ENCODE measurements around the gene PRKG1. TPM values are rescaled to one million over a fixed set of nuclear protein-coding genes. Genes with fewer than 3 reads are reported as not detected.

The PRKG1 gene
- total and polyA plus RNA-seq, 2 donors (not counting 1 experiment from before 2014, with no cell fraction given), result 45.8 to 71.8 TPM

DNA sequence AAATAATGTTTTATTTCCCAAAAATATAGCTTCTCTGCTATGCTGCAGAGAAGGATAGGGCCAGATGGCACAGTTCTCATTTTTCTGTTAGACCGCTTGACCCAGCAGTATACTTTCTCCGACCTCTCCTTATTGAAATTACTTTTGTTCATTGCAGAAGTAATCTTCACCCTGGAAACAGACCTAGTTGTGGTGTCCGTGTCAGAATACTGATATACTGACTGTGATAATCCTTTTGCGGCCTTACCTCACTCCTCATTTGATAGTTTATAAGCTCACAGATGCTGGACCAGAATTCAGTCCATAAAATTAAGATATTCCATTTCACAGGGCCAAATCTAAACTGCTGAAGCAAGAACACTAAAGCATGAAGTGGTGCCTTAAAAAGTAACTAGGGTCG lies 979.2 kb downstream of the PRKG1 start:
- H3K9ac ChIP-seq (ENCODE audit: insufficient read depth, low read length), result no peak overlapping the region
- no peak overlapping the region for H3K4me2 ChIP-seq (ENCODE audit: extremely low read depth, insufficient read depth, low read length)
- no peaks in the 10 kb centered on the region for H3K79me2 ChIP-seq (ENCODE audit: control insufficient read depth, insufficient read depth, low read length)
- H3K27me3 ChIP-seq (ENCODE audit: control insufficient read depth, insufficient read depth, low read length), result no peaks in the 10 kb centered on the region
- TF ChIP-seq, protein P1, sequence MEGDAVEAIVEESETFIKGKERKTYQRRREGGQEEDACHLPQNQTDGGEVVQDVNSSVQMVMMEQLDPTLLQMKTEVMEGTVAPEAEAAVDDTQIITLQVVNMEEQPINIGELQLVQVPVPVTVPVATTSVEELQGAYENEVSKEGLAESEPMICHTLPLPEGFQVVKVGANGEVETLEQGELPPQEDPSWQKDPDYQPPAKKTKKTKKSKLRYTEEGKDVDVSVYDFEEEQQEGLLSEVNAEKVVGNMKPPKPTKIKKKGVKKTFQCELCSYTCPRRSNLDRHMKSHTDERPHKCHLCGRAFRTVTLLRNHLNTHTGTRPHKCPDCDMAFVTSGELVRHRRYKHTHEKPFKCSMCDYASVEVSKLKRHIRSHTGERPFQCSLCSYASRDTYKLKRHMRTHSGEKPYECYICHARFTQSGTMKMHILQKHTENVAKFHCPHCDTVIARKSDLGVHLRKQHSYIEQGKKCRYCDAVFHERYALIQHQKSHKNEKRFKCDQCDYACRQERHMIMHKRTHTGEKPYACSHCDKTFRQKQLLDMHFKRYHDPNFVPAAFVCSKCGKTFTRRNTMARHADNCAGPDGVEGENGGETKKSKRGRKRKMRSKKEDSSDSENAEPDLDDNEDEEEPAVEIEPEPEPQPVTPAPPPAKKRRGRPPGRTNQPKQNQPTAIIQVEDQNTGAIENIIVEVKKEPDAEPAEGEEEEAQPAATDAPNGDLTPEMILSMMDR (conservative IDR thresholded peaks at IDR 0.05 in 1 of 2, IDR thresholded peaks at IDR 0.05 in 1 of 2; ENCODE audit: low read depth in 1 of 2, low read length in 2 of 2), result no peak
- TF ChIP-seq EZH2 (IDR thresholded peaks at IDR 0.05; ENCODE audit: low read length, missing control alignments), result no peak
- DNase-seq (ENCODE audit: low read depth in 2 of 2), result no peak
- H3K36me3 ChIP-seq (ENCODE audit: control insufficient read depth, insufficient read depth, low read length), result no peaks in the 10 kb centered on the region
- H3K4me3 ChIP-seq (replicated peaks in 1 of 4; ENCODE audit: control extremely low read depth in 1 of 4, insufficient read depth in 1 of 4, low read depth in 3 of 4, low read length in 4 of 4), result no peak overlapping the region
- H4K20me1 ChIP-seq (ENCODE audit: control insufficient read depth, extremely low read depth, insufficient read depth, low read length), result no peaks in the 10 kb centered on the region
- H2AFZ ChIP-seq (ENCODE audit: low read length), result no peak overlapping the region
- H3K27ac ChIP-seq (ENCODE audit: insufficient read depth, low read length), result no peak overlapping the region
- no peaks in the 10 kb centered on the region for H3K4me1 ChIP-seq (ENCODE audit: control insufficient read depth, extremely low read depth, insufficient read depth, low read length)
- H3K9me3 ChIP-seq (ENCODE audit: control insufficient read depth, insufficient read depth, low read depth, low read length), result no peaks in the 10 kb centered on the region

DNA sequence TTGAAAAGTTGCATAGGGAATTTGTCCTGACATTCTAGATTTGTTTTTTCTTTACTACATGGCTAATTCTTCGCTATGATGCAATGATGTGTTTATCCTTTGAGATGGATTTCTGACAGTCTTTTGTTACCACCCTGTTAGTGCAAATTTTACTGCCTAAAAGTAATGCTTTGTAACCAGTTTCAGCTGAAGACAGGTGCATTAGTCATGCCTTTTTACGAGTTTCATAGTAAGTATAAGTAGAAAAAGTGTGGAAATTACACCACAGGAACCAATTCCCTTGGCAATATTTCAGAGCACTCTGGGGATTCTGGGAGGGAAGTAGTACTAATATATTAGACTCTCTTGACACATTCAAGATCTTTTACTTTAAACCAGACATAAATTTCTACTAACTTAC lies 982.0 kb downstream of the PRKG1 start:
- no peaks in the 10 kb centered on the region for H3K9me3 ChIP-seq (ENCODE audit: control insufficient read depth, insufficient read depth, low read depth, low read length)
- no peak overlapping the region for H3K4me3 ChIP-seq (replicated peaks in 1 of 4; ENCODE audit: control extremely low read depth in 1 of 4, insufficient read depth in 1 of 4, low read depth in 3 of 4, low read length in 4 of 4)
- H3K27me3 ChIP-seq (ENCODE audit: control insufficient read depth, insufficient read depth, low read length), result no peaks in the 10 kb centered on the region
- H3K79me2 ChIP-seq (ENCODE audit: control insufficient read depth, insufficient read depth, low read length), result no peaks in the 10 kb centered on the region
- no peaks in the 10 kb centered on the region for H4K20me1 ChIP-seq (ENCODE audit: control insufficient read depth, extremely low read depth, insufficient read depth, low read length)
- no peak for DNase-seq (ENCODE audit: low read depth in 2 of 2)
- H3K9ac ChIP-seq (ENCODE audit: insufficient read depth, low read length), result no peak overlapping the region
- H3K4me2 ChIP-seq (ENCODE audit: extremely low read depth, insufficient read depth, low read length), result no peak overlapping the region
- H3K36me3 ChIP-seq (ENCODE audit: control insufficient read depth, insufficient read depth, low read length), result no peaks in the 10 kb centered on the region
- no peak overlapping the region for H2AFZ ChIP-seq (ENCODE audit: low read length)
- TF ChIP-seq, protein P1 (conservative IDR thresholded peaks at IDR 0.05 in 1 of 2, IDR thresholded peaks at IDR 0.05 in 1 of 2; ENCODE audit: low read depth in 1 of 2, low read length in 2 of 2), result no peak
- TF ChIP-seq EZH2 (IDR thresholded peaks at IDR 0.05; ENCODE audit: low read length, missing control alignments), result no peak
- H3K27ac ChIP-seq (ENCODE audit: insufficient read depth, low read length), result no peak overlapping the region
- no peaks in the 10 kb centered on the region for H3K4me1 ChIP-seq (ENCODE audit: control insufficient read depth, extremely low read depth, insufficient read depth, low read length)

DNA sequence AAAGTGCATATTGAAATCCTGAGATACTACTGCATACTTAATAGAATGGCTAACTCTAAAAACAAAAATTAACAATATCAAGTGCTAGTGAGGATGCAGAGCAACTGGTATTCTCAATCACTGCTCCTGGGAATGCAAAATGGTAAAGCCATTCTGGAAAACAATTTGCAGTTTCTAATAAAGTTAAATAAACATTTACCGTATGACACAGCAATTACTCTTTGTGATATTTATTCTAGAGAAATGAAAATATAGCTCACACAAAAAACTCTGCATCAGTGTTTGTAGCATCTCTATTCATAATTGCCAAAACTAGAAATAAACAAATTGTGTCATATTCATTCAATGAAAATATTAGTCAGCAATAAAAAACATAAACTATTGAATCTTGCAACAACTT lies 984.8 kb downstream of the PRKG1 start:
- Histone ChIP-seq H3K4me1 (ENCODE audit: control insufficient read depth, extremely low read depth, insufficient read depth, low read length) (no peaks in the 10 kb centered on the region), H3K9me3 (ENCODE audit: control insufficient read depth, insufficient read depth, low read depth, low read length) (no peaks in the 10 kb centered on the region), H3K27ac (ENCODE audit: insufficient read depth, low read length) (no peak overlapping the region), H2AFZ (ENCODE audit: low read length) (no peak overlapping the region), H3K4me2 (ENCODE audit: extremely low read depth, insufficient read depth, low read length) (no peak overlapping the region), H3K9ac (ENCODE audit: insufficient read depth, low read length) (no peak overlapping the region), H4K20me1 (ENCODE audit: control insufficient read depth, extremely low read depth, insufficient read depth, low read length) (no peaks in the 10 kb centered on the region), H3K79me2 (ENCODE audit: control insufficient read depth, insufficient read depth, low read length) (no peaks in the 10 kb centered on the region), H3K27me3 (ENCODE audit: control insufficient read depth, insufficient read depth, low read length) (no peaks in the 10 kb centered on the region), H3K36me3 (ENCODE audit: control insufficient read depth, insufficient read depth, low read length) (no peaks in the 10 kb centered on the region), H3K4me3 (replicated peaks in 1 of 4; ENCODE audit: control extremely low read depth in 1 of 4, insufficient read depth in 1 of 4, low read depth in 3 of 4, low read length in 4 of 4) (no peak overlapping the region)
- no peak for TF ChIP-seq EZH2 (IDR thresholded peaks at IDR 0.05; ENCODE audit: low read length, missing control alignments)
- TF ChIP-seq, protein P1 (conservative IDR thresholded peaks at IDR 0.05 in 1 of 2, IDR thresholded peaks at IDR 0.05 in 1 of 2; ENCODE audit: low read depth in 1 of 2, low read length in 2 of 2), result no peak
- peak in 1 of 2 donors; percentile 30 for DNase-seq (ENCODE audit: low read depth in 2 of 2)
